ENCODE results near the gene JADE3. TPM values are rescaled to one million over a fixed set of nuclear protein-coding genes. Genes with fewer than 3 reads are reported as not detected.

JADE3 gene
- total RNA-seq, 5 donors from 2014 or later (not counting 1 experiment from before 2014, with no cell fraction given): 0.21 to 1.3 (median 1.0) TPM

DNA sequence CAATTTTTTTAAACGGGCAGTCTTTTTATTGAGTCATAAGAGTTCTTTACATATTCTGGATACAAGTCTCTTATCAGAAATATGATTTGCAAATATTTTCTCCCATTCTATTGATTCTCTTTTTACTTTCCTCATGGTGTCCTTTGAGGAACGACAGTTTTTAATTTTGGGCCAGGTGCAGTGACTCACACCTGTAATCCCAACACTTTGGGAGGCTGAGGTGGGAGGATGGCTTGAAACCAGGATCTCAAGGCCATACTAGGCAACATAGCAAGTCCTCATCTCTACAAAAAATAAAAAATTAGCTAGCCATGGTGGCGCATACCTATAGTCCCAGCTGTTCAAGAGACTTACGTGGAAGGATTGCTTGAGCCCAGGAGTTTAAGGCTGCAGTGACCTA lies 99.9 kb downstream of the JADE3 start:
- no peak overlapping the region for H3K27ac Mint-ChIP-seq
- H3K4me1 Mint-ChIP-seq: no peaks in the 10 kb centered on the region
- no peaks in the 10 kb centered on the region for H3K9me3 ChIP-seq
- POLR2A ChIA-PET: no interaction called here
- DNase-seq (no peak), ATAC-seq (replicated peaks in 1 of 4) (no peak)
- peaks cover 2% of the 10 kb centered on the region for H3K36me3 Mint-ChIP-seq
- 92% methylated on average over 2 of the region's 4 CpGs for WGBS (ENCODE audit: insufficient coverage)
- H3K27me3 Mint-ChIP-seq: peaks cover 0 to 9% of the 10 kb centered on the region in 2 donors
- H3K4me3 Mint-ChIP-seq: no peak overlapping the region
- H3K27ac ChIP-seq (ENCODE audit: low read length): no peak overlapping the region
- H3K9me3 Mint-ChIP-seq: peaks cover 0 to 2% (median 0%) of the 10 kb centered on the region in 3 donors
- no peak overlapping the region for H3K4me3 ChIP-seq (ENCODE audit: control insufficient read depth in 1 of 2, extremely low read depth in 1 of 2, low read length in 1 of 2)
- no peaks in the 10 kb centered on the region for H3K36me3 ChIP-seq (ENCODE audit: control insufficient read depth in 2 of 2, extremely low read depth in 1 of 2, insufficient read depth in 1 of 2, low read length in 1 of 2)
- CTCF ChIA-PET: no interaction called here
- H3K27me3 ChIP-seq (replicated peaks in 1 of 2; ENCODE audit: control insufficient read depth in 2 of 2, extremely low read depth in 1 of 2, insufficient read depth in 2 of 2, low read length in 1 of 2): no peaks in the 10 kb centered on the region
- no peaks in the 10 kb centered on the region for H3K4me1 ChIP-seq (ENCODE audit: control insufficient read depth in 1 of 2, extremely low read depth in 1 of 2, insufficient read depth in 2 of 2, low read length in 2 of 2)

DNA sequence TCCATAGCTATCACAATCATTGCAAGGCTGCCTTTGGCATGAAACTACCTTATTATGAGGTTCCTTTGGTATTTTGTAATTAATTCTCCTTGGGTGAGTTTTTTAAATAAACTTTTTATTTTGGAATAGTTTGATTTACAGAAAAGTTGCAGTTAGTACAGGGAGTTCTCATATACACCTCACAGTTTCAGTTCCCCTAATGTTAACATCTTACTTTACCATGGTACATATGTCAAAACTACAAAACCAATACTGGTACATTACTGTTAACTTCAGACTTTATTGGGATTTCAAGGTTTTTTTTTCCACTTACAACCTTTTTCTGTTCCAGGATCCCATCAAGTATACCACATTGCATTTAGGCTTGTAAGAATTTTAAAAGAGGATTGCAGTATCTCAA lies 114.0 kb downstream of the JADE3 start:
- no peaks in the 10 kb centered on the region for H3K36me3 Mint-ChIP-seq
- no peak overlapping the region for H3K4me3 ChIP-seq (ENCODE audit: control insufficient read depth in 1 of 2, extremely low read depth in 1 of 2, low read length in 1 of 2)
- H3K4me1 Mint-ChIP-seq: no peaks in the 10 kb centered on the region
- DNase-seq (no peak), ATAC-seq (replicated peaks in 1 of 4) (no peak)
- H3K27me3 Mint-ChIP-seq: peaks cover 0 to 26% of the 10 kb centered on the region in 2 donors
- H3K27ac Mint-ChIP-seq: no peak overlapping the region
- no peaks in the 10 kb centered on the region for H3K27me3 ChIP-seq (replicated peaks in 1 of 2; ENCODE audit: control insufficient read depth in 2 of 2, extremely low read depth in 1 of 2, insufficient read depth in 2 of 2, low read length in 1 of 2)
- H3K4me1 ChIP-seq (ENCODE audit: control insufficient read depth in 1 of 2, extremely low read depth in 1 of 2, insufficient read depth in 2 of 2, low read length in 2 of 2): no peaks in the 10 kb centered on the region
- no peak overlapping the region for H3K27ac ChIP-seq (ENCODE audit: low read length)
- no peaks in the 10 kb centered on the region for H3K36me3 ChIP-seq (ENCODE audit: control insufficient read depth in 2 of 2, extremely low read depth in 1 of 2, insufficient read depth in 1 of 2, low read length in 1 of 2)
- ChIA-PET CTCF (interaction anchor here in 1 of 2 donors (0.5 kb wide), 1 partner anchor 243 kb away, joined by 4 read pairs; no protein-coding TSS in a partner anchor), POLR2A (no interaction called here)
- no peak overlapping the region for H3K4me3 Mint-ChIP-seq
- H3K9me3 ChIP-seq: no peaks in the 10 kb centered on the region
- H3K9me3 Mint-ChIP-seq: no peaks in the 10 kb centered on the region

DNA sequence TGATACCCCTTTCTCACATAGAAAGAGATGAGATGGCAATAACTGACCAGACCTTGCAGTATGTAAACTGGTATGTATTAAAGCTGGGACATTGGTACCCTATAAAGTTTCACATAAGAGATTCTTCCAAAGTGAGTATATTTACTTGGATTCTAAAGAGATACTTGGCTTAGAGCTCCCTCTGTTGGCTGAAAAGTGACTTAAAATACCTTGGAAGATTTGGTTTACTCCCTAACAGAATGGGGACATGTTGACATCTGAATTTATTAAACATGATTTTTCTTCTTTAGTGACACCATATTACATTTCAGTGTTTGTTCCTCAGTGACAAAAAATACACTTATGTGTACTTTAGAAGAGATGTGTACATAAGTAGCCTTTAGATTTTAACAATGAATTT lies 118.1 kb downstream of the JADE3 start:
- H3K4me3 ChIP-seq (ENCODE audit: control insufficient read depth in 1 of 2, extremely low read depth in 1 of 2, low read length in 1 of 2): no peak overlapping the region
- ChIA-PET POLR2A (no interaction called here), CTCF (interaction anchor here (0.7 to 1.1 kb wide), 5 partner anchors 14 to 388 kb away, joined by 3 to 4 read pairs (median 4); no protein-coding TSS in a partner anchor)
- DNase-seq (peak in 3 of 35 experiments; percentile 3 to 61 (median 3)), ATAC-seq (replicated peaks in 1 of 4) (no peak)
- no peaks in the 10 kb centered on the region for H3K27me3 ChIP-seq (replicated peaks in 1 of 2; ENCODE audit: control insufficient read depth in 2 of 2, extremely low read depth in 1 of 2, insufficient read depth in 2 of 2, low read length in 1 of 2)
- no peaks in the 10 kb centered on the region for H3K4me1 Mint-ChIP-seq
- no peaks in the 10 kb centered on the region for H3K9me3 Mint-ChIP-seq
- no peak overlapping the region for H3K27ac ChIP-seq (ENCODE audit: low read length)
- no peaks in the 10 kb centered on the region for H3K36me3 Mint-ChIP-seq
- no peak overlapping the region for H3K27ac Mint-ChIP-seq
- no peaks in the 10 kb centered on the region for H3K36me3 ChIP-seq (ENCODE audit: control insufficient read depth in 2 of 2, extremely low read depth in 1 of 2, insufficient read depth in 1 of 2, low read length in 1 of 2)
- H3K4me1 ChIP-seq (ENCODE audit: control insufficient read depth in 1 of 2, extremely low read depth in 1 of 2, insufficient read depth in 2 of 2, low read length in 2 of 2): no peaks in the 10 kb centered on the region
- H3K9me3 ChIP-seq: no peaks in the 10 kb centered on the region
- no peak overlapping the region for H3K4me3 Mint-ChIP-seq
- H3K27me3 Mint-ChIP-seq: peaks cover 0 to 24% of the 10 kb centered on the region in 2 donors

GRCh38 chrX:47047989-47048388 lies 135.8 kb downstream of the JADE3 start:
- H3K27ac Mint-ChIP-seq: no peak overlapping the region
- H3K4me1 Mint-ChIP-seq: no peaks in the 10 kb centered on the region
- Histone ChIP-seq H3K4me3 (ENCODE audit: control insufficient read depth in 1 of 2, extremely low read depth in 1 of 2, low read length in 1 of 2) (no peak overlapping the region), H3K27me3 (replicated peaks in 1 of 2; ENCODE audit: control insufficient read depth in 2 of 2, extremely low read depth in 1 of 2, insufficient read depth in 2 of 2, low read length in 1 of 2) (no peaks in the 10 kb centered on the region), H3K36me3 (ENCODE audit: control insufficient read depth in 2 of 2, extremely low read depth in 1 of 2, insufficient read depth in 1 of 2, low read length in 1 of 2) (no peaks in the 10 kb centered on the region), H3K27ac (ENCODE audit: low read length) (no peak overlapping the region), H3K4me1 (ENCODE audit: control insufficient read depth in 1 of 2, extremely low read depth in 1 of 2, insufficient read depth in 2 of 2, low read length in 2 of 2) (no peaks in the 10 kb centered on the region), H3K9me3 (no peaks in the 10 kb centered on the region)
- no peak overlapping the region for H3K4me3 Mint-ChIP-seq
- H3K9me3 Mint-ChIP-seq: peaks cover 11 to 17% (median 15%) of the 10 kb centered on the region in 3 donors
- DNase-seq (no peak), ATAC-seq (replicated peaks in 1 of 4) (no peak)
- 100% methylated on average over 1 of the region's 5 CpGs for WGBS (ENCODE audit: insufficient coverage)
- POLR2A ChIA-PET: no interaction called here
- peaks cover 1 to 12% of the 10 kb centered on the region in 2 donors for H3K27me3 Mint-ChIP-seq
- CTCF ChIA-PET: no interaction called here
- peaks cover 5% of the 10 kb centered on the region for H3K36me3 Mint-ChIP-seq

DNA sequence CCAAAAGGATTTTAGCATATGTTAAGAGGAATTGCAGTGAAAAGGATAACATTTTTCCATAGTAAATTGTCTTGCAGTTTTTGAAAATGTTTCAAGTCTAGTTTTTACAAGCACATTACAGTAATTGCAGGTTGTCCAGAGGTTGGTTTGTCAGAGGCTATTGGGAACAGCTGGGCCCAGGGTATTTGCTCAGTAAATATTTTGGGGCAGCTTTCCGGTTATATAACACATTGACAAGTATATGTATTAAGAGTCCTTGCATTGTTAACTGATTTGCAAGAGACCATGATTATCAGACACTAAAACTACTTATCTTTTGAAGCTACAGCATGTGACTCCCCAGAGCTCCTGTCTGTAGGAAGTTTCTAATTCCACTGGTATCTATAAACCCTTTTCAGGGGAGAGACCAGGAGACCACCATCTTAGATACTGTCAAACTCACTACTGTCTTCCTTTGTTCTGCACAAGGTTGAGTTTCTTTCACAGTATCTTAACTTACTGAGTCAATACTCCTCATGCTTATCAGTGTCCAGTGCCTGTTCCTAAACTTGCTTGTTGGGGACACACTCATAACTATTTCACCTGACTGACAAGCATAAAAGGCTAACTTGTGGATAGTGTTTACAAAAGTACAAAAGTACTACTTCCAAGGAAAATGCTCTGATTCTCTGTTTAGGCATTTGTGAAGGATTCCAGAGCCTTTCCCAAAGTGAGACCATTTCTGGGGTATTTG lies 147.1 kb downstream of the JADE3 start:
- H3K27me3 Mint-ChIP-seq: peaks cover 0 to 26% of the 10 kb centered on the region in 2 donors
- Histone ChIP-seq H3K27me3 (replicated peaks in 1 of 2; ENCODE audit: control insufficient read depth in 2 of 2, extremely low read depth in 1 of 2, insufficient read depth in 2 of 2, low read length in 1 of 2) (no peaks in the 10 kb centered on the region), H3K27ac (ENCODE audit: low read length) (no peak overlapping the region), H3K4me1 (ENCODE audit: control insufficient read depth in 1 of 2, extremely low read depth in 1 of 2, insufficient read depth in 2 of 2, low read length in 2 of 2) (no peaks in the 10 kb centered on the region), H3K36me3 (ENCODE audit: control insufficient read depth in 2 of 2, extremely low read depth in 1 of 2, insufficient read depth in 1 of 2, low read length in 1 of 2) (no peaks in the 10 kb centered on the region), H3K9me3 (no peaks in the 10 kb centered on the region), H3K4me3 (ENCODE audit: control insufficient read depth in 1 of 2, extremely low read depth in 1 of 2, low read length in 1 of 2) (no peak overlapping the region)
- ATAC-seq (replicated peaks in 1 of 4) (no peak), DNase-seq (no peak)
- H3K36me3 Mint-ChIP-seq: no peaks in the 10 kb centered on the region
- CTCF ChIA-PET: no interaction called here
- POLR2A ChIA-PET: no interaction called here
- no peaks in the 10 kb centered on the region for H3K9me3 Mint-ChIP-seq
- no peak overlapping the region for H3K4me3 Mint-ChIP-seq
- no peaks in the 10 kb centered on the region for H3K4me1 Mint-ChIP-seq
- H3K27ac Mint-ChIP-seq: no peak overlapping the region
- WGBS (ENCODE audit: insufficient coverage): no CpG with 5 or more reads among the region's 1 CpG

DNA sequence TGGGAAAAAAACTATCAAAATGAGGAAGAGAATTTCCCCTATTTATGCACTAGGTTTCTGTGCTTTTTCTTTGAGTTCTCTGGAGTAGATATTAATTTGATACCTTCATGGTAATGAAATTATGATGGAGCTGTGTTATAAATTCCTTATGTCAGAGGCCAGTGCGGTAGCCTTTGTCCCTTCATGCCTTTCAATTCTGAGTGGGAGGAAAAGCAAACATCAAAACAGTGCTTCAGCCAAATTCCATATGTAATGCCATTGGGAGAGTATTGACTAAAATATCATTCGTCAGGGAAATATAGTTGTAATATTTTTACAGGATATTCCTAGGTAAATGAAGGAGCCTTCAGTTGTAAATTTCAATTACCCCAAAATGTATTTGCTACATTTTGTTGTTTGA lies 148.5 kb downstream of the JADE3 start:
- no peaks in the 10 kb centered on the region for H3K4me1 ChIP-seq (ENCODE audit: control insufficient read depth in 1 of 2, extremely low read depth in 1 of 2, insufficient read depth in 2 of 2, low read length in 2 of 2)
- Mint-ChIP-seq H3K27me3 (peaks cover 0 to 30% of the 10 kb centered on the region in 2 donors), H3K4me1 (no peaks in the 10 kb centered on the region), H3K27ac (no peak overlapping the region), H3K36me3 (no peaks in the 10 kb centered on the region), H3K9me3 (no peaks in the 10 kb centered on the region), H3K4me3 (no peak overlapping the region)
- ATAC-seq (replicated peaks in 1 of 4): no peak
- DNase-seq: no peak
- H3K9me3 ChIP-seq: no peaks in the 10 kb centered on the region
- no peaks in the 10 kb centered on the region for H3K36me3 ChIP-seq (ENCODE audit: control insufficient read depth in 2 of 2, extremely low read depth in 1 of 2, insufficient read depth in 1 of 2, low read length in 1 of 2)
- WGBS (ENCODE audit: insufficient coverage): no CpG with 5 or more reads among the region's 2 CpGs
- H3K27ac ChIP-seq (ENCODE audit: low read length): no peak overlapping the region
- ChIA-PET POLR2A (interaction anchor here in 1 of 2 donors (0.7 kb wide), 1 partner anchor 1363 kb away, joined by 3 read pairs; no protein-coding TSS in a partner anchor), CTCF (no interaction called here)
- no peak overlapping the region for H3K4me3 ChIP-seq (ENCODE audit: control insufficient read depth in 1 of 2, extremely low read depth in 1 of 2, low read length in 1 of 2)
- H3K27me3 ChIP-seq (replicated peaks in 1 of 2; ENCODE audit: control insufficient read depth in 2 of 2, extremely low read depth in 1 of 2, insufficient read depth in 2 of 2, low read length in 1 of 2): no peaks in the 10 kb centered on the region
